Liver (tissue), 9 donors: ENCODE results near the gene MAPK1. TPM values are rescaled to one million over a fixed set of nuclear protein-coding genes. Genes with fewer than 3 reads are reported as not detected.
"Not testable (repeated sequence)": the region's sequence is repeated elsewhere in the genome, so short reads cannot be mapped to it uniquely, and the experiment has no call there.

Source experiments
- DNase-seq: peaks from one replicate; pipeline ENCODE4 v3.0.0-alpha.2; 2017; ENCODE audit warnings: low spot score
- H3K27ac ChIP-seq, 2 donors: one replicate each; pipeline ENCODE4 v1.7.0; 2013; ENCODE audit warnings: inconsistent platforms in 2 of 2, low read length in 2 of 2, control low read depth in 1 of 2, low read depth in 1 of 2, mild to moderate bottlenecking in 1 of 2
- H3K27me3 ChIP-seq, 4 donors: one replicate each; pipeline versions ENCODE4 v1.6.1 to v1.7.0; 2013; ENCODE audit warnings: low read length in 3 of 4, inconsistent platforms in 1 of 4, mild to moderate bottlenecking in 1 of 4, moderate library complexity in 1 of 4; ENCODE audit not compliant: control insufficient read depth in 4 of 4, insufficient read depth in 4 of 4
- H3K36me3 ChIP-seq, 4 donors: one replicate each; pipeline versions ENCODE4 v1.6.1 to v1.7.0; 2013; ENCODE audit warnings: low read length in 3 of 4, mild to moderate bottlenecking in 3 of 4, low read depth in 1 of 4, moderate library complexity in 1 of 4; ENCODE audit not compliant: control insufficient read depth in 4 of 4, insufficient read depth in 3 of 4
- H3K4me1 ChIP-seq, 4 donors: one replicate each; pipeline versions ENCODE4 v1.6.1 to v1.7.0; 2013; ENCODE audit warnings: low read length in 3 of 4, mild to moderate bottlenecking in 3 of 4, moderate library complexity in 1 of 4; ENCODE audit not compliant: control insufficient read depth in 4 of 4, insufficient read depth in 4 of 4
- H3K4me3 ChIP-seq, 3 donors: one replicate each; pipeline versions ENCODE4 v1.6.1 to v1.7.0; 2013; ENCODE audit warnings: low read length in 3 of 3, control low read depth in 1 of 3, low read depth in 1 of 3, mild to moderate bottlenecking in 1 of 3
- H3K9ac ChIP-seq, 2 donors: one replicate each; pipeline ENCODE4 v1.7.0; 2013; ENCODE audit warnings: low read length in 2 of 2, mild to moderate bottlenecking in 2 of 2, moderate library complexity in 2 of 2, control low read depth in 1 of 2, low read depth in 1 of 2
- H3K9me3 ChIP-seq, 4 donors: one replicate each; pipeline versions ENCODE4 v1.6.1 to v1.7.0; 2013; ENCODE audit warnings: low read length in 3 of 4; ENCODE audit not compliant: control insufficient read depth in 4 of 4
- ATF3 ChIP-seq: IDR thresholded peaks from 2 replicates; pipeline ENCODE4 v1.6.1; 2016; ENCODE audit warnings: antibody characterized with exemption
- CTCF ChIP-seq: fragments of 150-350 bp; IDR thresholded peaks from 2 replicates; pipeline ENCODE4 v1.5.1; 2017; ENCODE audit warnings: improper control_type of control experiment, low read depth, low read length; ENCODE audit not compliant: missing input control
- EGR1 ChIP-seq, 2 donors: IDR thresholded peaks; 2 replicates each; pipeline ENCODE4 v1.6.1; 2016 to 2018; ENCODE audit warnings: antibody characterized with exemption in 2 of 2, low read depth in 2 of 2
- FOXA1 ChIP-seq: IDR thresholded peaks from 2 replicates; pipeline ENCODE4 v1.6.1; 2016; ENCODE audit warnings: antibody characterized with exemption
- FOXA2 ChIP-seq: IDR thresholded peaks from 2 replicates; pipeline ENCODE4 v1.6.1; 2016; ENCODE audit warnings: antibody characterized with exemption
- GABPA ChIP-seq, 2 donors: IDR thresholded peaks in 1 of 2; conservative IDR thresholded peaks in 1 of 2; 2 replicates each; pipeline ENCODE4 v1.6.1; 2016; ENCODE audit warnings: antibody characterized with exemption in 2 of 2, mild to moderate bottlenecking in 1 of 2, moderate library complexity in 1 of 2
- HNF4A ChIP-seq, 2 donors: conservative IDR thresholded peaks; 2 replicates each; pipeline ENCODE4 v1.6.1; 2016; ENCODE audit warnings: antibody characterized with exemption in 2 of 2, mild to moderate bottlenecking in 2 of 2
- HNF4G ChIP-seq: IDR thresholded peaks from 2 replicates; pipeline ENCODE4 v1.6.1; 2016; ENCODE audit warnings: antibody characterized with exemption
- JUND ChIP-seq, 2 donors: IDR thresholded peaks; 2 replicates each; pipeline ENCODE4 v1.6.1; 2016; ENCODE audit warnings: antibody characterized with exemption in 2 of 2
- MAX ChIP-seq: IDR thresholded peaks from 2 replicates; pipeline ENCODE4 v1.6.1; 2016; ENCODE audit warnings: antibody characterized with exemption
- NR2F2 ChIP-seq: IDR thresholded peaks from 2 replicates; pipeline ENCODE4 v1.6.1; 2016; ENCODE audit warnings: antibody characterized with exemption
- RAD21 ChIP-seq, 2 donors: IDR thresholded peaks; 2 replicates each; pipeline ENCODE4 v1.6.1; 2016; ENCODE audit warnings: antibody characterized with exemption in 2 of 2, mild to moderate bottlenecking in 2 of 2
- REST ChIP-seq: IDR thresholded peaks from 2 replicates; pipeline ENCODE4 v1.6.1; 2016; ENCODE audit warnings: antibody characterized with exemption, mild to moderate bottlenecking
- RXRA ChIP-seq, 2 donors: IDR thresholded peaks; 2 replicates each; pipeline ENCODE4 v1.6.1; 2017 to 2018; ENCODE audit warnings: antibody characterized with exemption in 2 of 2, mild to moderate bottlenecking in 1 of 2
- SP1 ChIP-seq: IDR thresholded peaks from 2 replicates; pipeline ENCODE4 v1.6.1; 2018; ENCODE audit warnings: antibody characterized with exemption, mild to moderate bottlenecking
- TAF1 ChIP-seq: conservative IDR thresholded peaks from 2 replicates; pipeline ENCODE4 v1.6.1; 2016; ENCODE audit warnings: antibody characterized with exemption, mild to moderate bottlenecking
- YY1 ChIP-seq: IDR thresholded peaks from 2 replicates; pipeline ENCODE4 v1.6.1; 2016; ENCODE audit warnings: antibody characterized with exemption, mild to moderate bottlenecking
- ZBTB33 ChIP-seq: IDR thresholded peaks from 2 replicates; pipeline ENCODE4 v1.6.1; 2016; ENCODE audit warnings: antibody characterized with exemption
- WGBS: extraction: QIAGEN DNeasy Blood & Tissue Kit; methylation state at CpG from one replicate; pipeline ENCODE4 v1.1.7; 2013; 5-methylcytosine and 5-hydroxymethylcytosine counted together
- polyA plus RNA-seq, 2 donors: library from polyadenylated mRNA; stranded (reverse) in 1 of 2; unstranded in 1 of 2; fragments of 200-250 nt in 1 of 2; fragments of >200 nt in 1 of 2; fragmentation: Nextera tagmentation in 1 of 2; extraction: Ambion mirVana in 1 of 2; gene quantifications; one replicate each; pipeline versions ENCODE4 v1.2.1 to v1.2.3, GENCODE V29; 2013 to 2015
- total RNA-seq, 2 donors: library from RNA; depleted of rRNA; stranded (reverse); fragments of >200 nt; gene quantifications; one replicate each; pipeline ENCODE4 v1.2.3, GENCODE V29; 2014
- donor health status: healthy.
- donor health status: healthy.
- donor health status: healthy.
- donor health status: healthy.
- donor health status: healthy.

Gene MAPK1
- total and polyA plus RNA-seq, 4 donors, result 8.3 to 31.8 (median 22.8) TPM

- H3K27me3 ChIP-seq, H3K9me3 ChIP-seq, H3K4me3 ChIP-seq, DNase-seq, H3K9ac ChIP-seq, H3K4me1 ChIP-seq: not testable (repeated sequence)
- peaks cover 2 to 16% (median 8%) of the 10 kb centered on the region in 4 donors for H3K36me3 ChIP-seq
- peak overlapping the region in 1 of 2 donors; percentile 69 for H3K27ac ChIP-seq
- WGBS, result 95% methylated on average over 11 of the region's 11 CpGs
These were observed 76.4 kb downstream of the MAPK1 start for GRCh38 chr22:21790849-21791610.

- DNase-seq, result no peak
- Histone ChIP-seq H3K9me3 (no peaks in the 10 kb centered on the region), H3K36me3 (peaks cover 2 to 18% (median 7%) of the 10 kb centered on the region in 4 donors), H3K27me3 (no peaks in the 10 kb centered on the region), H3K4me1 (peaks cover 0 to 4% (median 0%) of the 10 kb centered on the region in 4 donors), H3K9ac (no peak overlapping the region), H3K27ac (no peak overlapping the region), H3K4me3 (no peak overlapping the region)
- no peak for TF ChIP-seq GABPA (IDR thresholded peaks at IDR 0.05 in 1 of 2, conservative IDR thresholded peaks at IDR 0.05 in 1 of 2)
- TF ChIP-seq HNF4G, result no peak
- no peak for TF ChIP-seq ZBTB33
- no peak for TF ChIP-seq FOXA2
- TF ChIP-seq HNF4A (conservative IDR thresholded peaks at IDR 0.05), result no peak
- no peak for TF ChIP-seq MAX
- TF ChIP-seq RAD21 (IDR thresholded peaks at IDR 0.05), result no peak
- TF ChIP-seq JUND (IDR thresholded peaks at IDR 0.05), result no peak
- TF ChIP-seq CTCF, result no peak
- no peak for TF ChIP-seq EGR1 (IDR thresholded peaks at IDR 0.05; ENCODE audit: low read depth in 2 of 2)
- no peak for TF ChIP-seq YY1
- TF ChIP-seq FOXA1, result no peak
- TF ChIP-seq RXRA (IDR thresholded peaks at IDR 0.05), result no peak
- TF ChIP-seq SP1, result no peak
- no peak for TF ChIP-seq ATF3
- TF ChIP-seq REST, result no peak
- TF ChIP-seq NR2F2, result no peak
- no peak for TF ChIP-seq TAF1
These were observed 77.1 kb downstream of the MAPK1 start for GRCh38 chr22:21790359-21790758.

GRCh38 chr22:21787565-21787964 is 79.9 kb downstream of the MAPK1 start:
- not testable (repeated sequence) for DNase-seq, H3K27me3 ChIP-seq, H3K4me1 ChIP-seq, H3K9me3 ChIP-seq, H3K27ac ChIP-seq, H3K9ac ChIP-seq, H3K4me3 ChIP-seq
- 98% methylated on average over 10 of the region's 10 CpGs for WGBS
- peaks cover 2 to 18% (median 8%) of the 10 kb centered on the region in 4 donors for H3K36me3 ChIP-seq
